Progenitor cell of endocrine pancreas (in vitro differentiated cells): Measurements from ENCODE around the gene PMPCA. TPM values are rescaled to one million over a fixed set of nuclear protein-coding genes. Genes with fewer than 3 reads are reported as not detected.

Experiments used
- DNase-seq: peaks from one replicate; pipeline ENCODE4 v3.0.0; 2021; ENCODE audit warnings: low spot score; ENCODE audit not compliant: unreplicated experiment
- H3K27ac Mint-ChIP-seq: 2 replicates; pipeline ENCODE4 v1.8.0; 2021; ENCODE audit warnings: mild to moderate bottlenecking, moderate library complexity, mixed read lengths
- H3K27me3 Mint-ChIP-seq: 2 replicates; pipeline ENCODE4 v1.8.0; 2021; ENCODE audit warnings: mixed read lengths
- H3K36me3 Mint-ChIP-seq: 2 replicates; pipeline ENCODE4 v1.8.0; 2022; ENCODE audit warnings: mixed read lengths; ENCODE audit not compliant: insufficient read depth
- H3K4me1 Mint-ChIP-seq: 2 replicates; pipeline ENCODE4 v1.8.0; 2021; ENCODE audit warnings: low read depth, mixed read lengths
- H3K4me3 Mint-ChIP-seq: 2 replicates; pipeline ENCODE4 v1.8.0; 2021; ENCODE audit warnings: low read depth, mild to moderate bottlenecking, moderate library complexity, mixed read lengths
- H3K9me3 Mint-ChIP-seq: 2 replicates; pipeline ENCODE4 v1.8.0; 2021; ENCODE audit warnings: low read depth, mixed read lengths
- total RNA-seq: library from RNA; stranded (reverse); gene quantifications from 2 replicates; pipeline ENCODE4 v1.2.1, GENCODE V29; 2021
- TF ChIP-seq, protein P1 (sequence below): fragments of 200-600 bp; sonication (generic); IDR thresholded peaks from one replicate; pipeline ENCODE4 v1.5.0; 2021; ENCODE audit warnings: antibody characterized with exemption, mild to moderate bottlenecking; ENCODE audit not compliant: unreplicated experiment

PMPCA gene
- total RNA-seq, 1 donor from 2014 or later, result 68.3 TPM

DNA sequence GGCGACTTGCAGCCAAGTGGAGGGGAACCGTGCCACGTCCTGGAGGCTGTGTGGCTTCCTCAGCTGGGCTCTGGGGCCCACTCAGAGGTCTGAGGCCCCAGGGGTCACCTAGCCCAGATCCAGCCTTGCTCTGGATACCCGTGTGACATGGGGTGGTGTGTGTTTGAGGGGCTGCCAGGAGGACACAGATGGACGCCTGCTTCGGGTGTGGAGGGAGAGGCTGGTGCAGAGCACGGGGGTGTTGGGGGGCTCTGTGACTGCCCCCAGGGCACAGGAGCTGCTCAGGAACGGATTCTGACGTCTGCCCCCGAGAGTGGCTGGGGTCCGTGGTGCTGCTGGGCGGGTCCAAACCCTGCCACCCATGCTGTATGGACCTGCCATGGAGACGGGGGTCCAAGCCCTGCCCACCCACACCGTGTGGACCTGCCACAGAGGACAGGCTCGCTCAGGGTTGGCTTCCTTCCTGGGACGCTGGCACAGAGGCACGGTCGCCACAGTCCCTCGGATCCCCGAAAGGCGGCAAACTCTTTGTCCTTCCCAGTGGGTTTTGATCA lies 18.7 kb downstream of the PMPCA start:
- TF ChIP-seq, protein P1, sequence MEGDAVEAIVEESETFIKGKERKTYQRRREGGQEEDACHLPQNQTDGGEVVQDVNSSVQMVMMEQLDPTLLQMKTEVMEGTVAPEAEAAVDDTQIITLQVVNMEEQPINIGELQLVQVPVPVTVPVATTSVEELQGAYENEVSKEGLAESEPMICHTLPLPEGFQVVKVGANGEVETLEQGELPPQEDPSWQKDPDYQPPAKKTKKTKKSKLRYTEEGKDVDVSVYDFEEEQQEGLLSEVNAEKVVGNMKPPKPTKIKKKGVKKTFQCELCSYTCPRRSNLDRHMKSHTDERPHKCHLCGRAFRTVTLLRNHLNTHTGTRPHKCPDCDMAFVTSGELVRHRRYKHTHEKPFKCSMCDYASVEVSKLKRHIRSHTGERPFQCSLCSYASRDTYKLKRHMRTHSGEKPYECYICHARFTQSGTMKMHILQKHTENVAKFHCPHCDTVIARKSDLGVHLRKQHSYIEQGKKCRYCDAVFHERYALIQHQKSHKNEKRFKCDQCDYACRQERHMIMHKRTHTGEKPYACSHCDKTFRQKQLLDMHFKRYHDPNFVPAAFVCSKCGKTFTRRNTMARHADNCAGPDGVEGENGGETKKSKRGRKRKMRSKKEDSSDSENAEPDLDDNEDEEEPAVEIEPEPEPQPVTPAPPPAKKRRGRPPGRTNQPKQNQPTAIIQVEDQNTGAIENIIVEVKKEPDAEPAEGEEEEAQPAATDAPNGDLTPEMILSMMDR, result no peak
- Mint-ChIP-seq H3K36me3 (peaks cover 1% of the 10 kb centered on the region), H3K4me1 (no peaks in the 10 kb centered on the region), H3K27ac (no peak overlapping the region), H3K9me3 (no peaks in the 10 kb centered on the region), H3K4me3 (no peak overlapping the region), H3K27me3 (no peaks in the 10 kb centered on the region)
- no peak for DNase-seq

DNA sequence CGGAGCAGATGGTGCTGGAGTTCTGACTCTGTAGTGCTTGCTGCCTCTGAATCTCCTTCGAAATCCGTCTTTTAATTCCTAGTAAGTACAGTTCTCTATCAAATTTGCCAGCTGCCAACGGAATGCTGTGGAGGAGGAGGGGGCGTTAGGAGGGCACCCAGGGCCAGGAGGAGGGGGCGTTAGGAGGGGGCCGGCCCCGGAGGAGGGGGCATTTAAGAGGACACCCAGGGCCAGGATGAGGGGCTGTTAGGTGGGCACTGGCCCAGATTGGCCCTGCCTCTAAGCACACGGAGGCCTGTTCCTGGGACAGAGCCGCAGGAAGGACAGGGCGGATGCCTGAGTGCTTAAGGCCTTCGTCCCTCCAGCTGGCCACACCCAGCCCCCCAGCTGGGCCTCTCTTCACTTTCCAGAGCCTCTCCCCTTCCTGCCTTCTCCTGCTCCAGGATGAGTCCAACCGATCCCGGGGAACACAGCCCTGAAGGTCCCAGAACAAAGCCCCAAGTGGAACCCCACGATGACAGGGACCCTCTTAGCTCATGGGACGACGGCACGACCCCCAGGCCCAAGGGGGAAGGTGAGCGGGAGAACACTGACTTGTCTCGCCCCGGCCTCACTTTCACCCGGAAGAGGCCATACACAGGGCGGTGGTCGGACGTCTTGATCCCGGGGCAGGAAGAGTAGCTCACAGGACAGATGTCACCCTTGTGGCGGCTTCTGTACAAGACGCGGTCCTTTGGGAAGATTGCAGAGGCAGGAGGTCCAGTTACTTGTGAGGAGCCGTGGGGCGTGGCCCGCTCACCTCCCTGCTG lies 19.4 kb downstream of the PMPCA start:
- TF ChIP-seq, protein P1, result no peak
- DNase-seq, result no peak
- Mint-ChIP-seq H3K27ac (no peak overlapping the region), H3K27me3 (no peaks in the 10 kb centered on the region), H3K4me1 (no peaks in the 10 kb centered on the region), H3K9me3 (no peaks in the 10 kb centered on the region), H3K36me3 (peaks cover 1% of the 10 kb centered on the region), H3K4me3 (no peak overlapping the region)

GRCh38 chr9:136430588-136431234 lies 20.3 kb downstream of the PMPCA start:
- Mint-ChIP-seq H3K36me3 (no peaks in the 10 kb centered on the region), H3K4me3 (no peak overlapping the region), H3K27me3 (no peaks in the 10 kb centered on the region), H3K9me3 (no peaks in the 10 kb centered on the region), H3K4me1 (no peaks in the 10 kb centered on the region), H3K27ac (no peak overlapping the region)
- TF ChIP-seq, protein P1, result no peak
- no peak for DNase-seq

- no peaks in the 10 kb centered on the region for H3K9me3 Mint-ChIP-seq
- TF ChIP-seq, protein P1, result no peak
- H3K27me3 Mint-ChIP-seq, result no peaks in the 10 kb centered on the region
- peaks cover 2% of the 10 kb centered on the region for H3K36me3 Mint-ChIP-seq
- no peak overlapping the region for H3K4me3 Mint-ChIP-seq
- no peak overlapping the region for H3K27ac Mint-ChIP-seq
- H3K4me1 Mint-ChIP-seq, result peaks cover 5% of the 10 kb centered on the region
- no peak for DNase-seq
Measured at GRCh38 chr9:136431782-136432350, 21.4 kb downstream of the PMPCA start.

DNA sequence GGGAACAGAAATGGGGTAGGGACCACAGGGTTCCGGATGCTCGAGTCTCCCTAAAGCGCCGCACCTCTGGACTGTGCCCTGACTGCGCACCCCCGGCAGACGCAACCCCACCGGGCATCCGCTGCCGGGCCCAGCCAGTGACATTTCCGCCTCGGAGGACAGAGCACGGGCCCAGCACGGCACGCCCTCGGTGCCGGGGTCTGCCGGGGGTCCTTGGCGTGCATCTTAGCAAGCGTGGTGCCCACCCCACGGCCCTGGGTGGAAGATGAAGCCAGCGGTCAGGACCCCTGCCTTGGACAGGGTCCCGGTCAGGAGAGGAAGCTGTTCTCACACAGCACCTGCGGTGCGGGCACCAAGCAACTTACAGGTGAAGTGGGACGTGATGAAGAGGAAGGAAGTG lies 22.1 kb downstream of the PMPCA start:
- TF ChIP-seq, protein P1, result no peak
- no peak overlapping the region for H3K4me3 Mint-ChIP-seq
- peaks cover 2% of the 10 kb centered on the region for H3K36me3 Mint-ChIP-seq
- H3K27me3 Mint-ChIP-seq, result no peaks in the 10 kb centered on the region
- DNase-seq, result no peak
- peaks cover 11% of the 10 kb centered on the region for H3K4me1 Mint-ChIP-seq
- H3K9me3 Mint-ChIP-seq, result no peaks in the 10 kb centered on the region
- peak overlapping the region; percentile 16 for H3K27ac Mint-ChIP-seq
